Uterus (tissue), 2 donors: ENCODE results near the gene ESPNL.

Experiments
- POLR2A ChIP-seq, 2 donors: fragments of 450-650 bp; IDR thresholded peaks; one replicate each; pipeline ENCODE4 v1.6.1; 2016; ENCODE audit warnings: antibody characterized with exemption in 2 of 2, mild to moderate bottlenecking in 1 of 2, moderate library complexity in 1 of 2
- TF ChIP-seq, protein P1 (sequence below), 4 experiments: fragments of 200-600 bp in 2 of 4; fragments of 450-650 bp in 2 of 4; sonication (generic) in 2 of 4; IDR thresholded peaks; one replicate each; pipeline ENCODE4 v1.5.1; 2016 to 2019; ENCODE audit warnings: antibody characterized with exemption in 4 of 4, mild to moderate bottlenecking in 2 of 4, moderate library complexity in 1 of 4

- TF ChIP-seq, protein P1, sequence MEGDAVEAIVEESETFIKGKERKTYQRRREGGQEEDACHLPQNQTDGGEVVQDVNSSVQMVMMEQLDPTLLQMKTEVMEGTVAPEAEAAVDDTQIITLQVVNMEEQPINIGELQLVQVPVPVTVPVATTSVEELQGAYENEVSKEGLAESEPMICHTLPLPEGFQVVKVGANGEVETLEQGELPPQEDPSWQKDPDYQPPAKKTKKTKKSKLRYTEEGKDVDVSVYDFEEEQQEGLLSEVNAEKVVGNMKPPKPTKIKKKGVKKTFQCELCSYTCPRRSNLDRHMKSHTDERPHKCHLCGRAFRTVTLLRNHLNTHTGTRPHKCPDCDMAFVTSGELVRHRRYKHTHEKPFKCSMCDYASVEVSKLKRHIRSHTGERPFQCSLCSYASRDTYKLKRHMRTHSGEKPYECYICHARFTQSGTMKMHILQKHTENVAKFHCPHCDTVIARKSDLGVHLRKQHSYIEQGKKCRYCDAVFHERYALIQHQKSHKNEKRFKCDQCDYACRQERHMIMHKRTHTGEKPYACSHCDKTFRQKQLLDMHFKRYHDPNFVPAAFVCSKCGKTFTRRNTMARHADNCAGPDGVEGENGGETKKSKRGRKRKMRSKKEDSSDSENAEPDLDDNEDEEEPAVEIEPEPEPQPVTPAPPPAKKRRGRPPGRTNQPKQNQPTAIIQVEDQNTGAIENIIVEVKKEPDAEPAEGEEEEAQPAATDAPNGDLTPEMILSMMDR (IDR thresholded peaks at IDR 0.05) = no peak
- no peak for TF ChIP-seq POLR2A (IDR thresholded peaks at IDR 0.05)
Measured at GRCh38 chr2:238113611-238114010, 13.5 kb downstream of the ESPNL start.
